ENCODE data around the gene TPP1. TPM values are rescaled to one million over a fixed set of nuclear protein-coding genes. Genes with fewer than 3 reads are reported as not detected.

TPP1 gene
- total RNA-seq, 4 donors from 2014 or later, result 44.4 to 71.5 (median 54.9) TPM

DNA sequence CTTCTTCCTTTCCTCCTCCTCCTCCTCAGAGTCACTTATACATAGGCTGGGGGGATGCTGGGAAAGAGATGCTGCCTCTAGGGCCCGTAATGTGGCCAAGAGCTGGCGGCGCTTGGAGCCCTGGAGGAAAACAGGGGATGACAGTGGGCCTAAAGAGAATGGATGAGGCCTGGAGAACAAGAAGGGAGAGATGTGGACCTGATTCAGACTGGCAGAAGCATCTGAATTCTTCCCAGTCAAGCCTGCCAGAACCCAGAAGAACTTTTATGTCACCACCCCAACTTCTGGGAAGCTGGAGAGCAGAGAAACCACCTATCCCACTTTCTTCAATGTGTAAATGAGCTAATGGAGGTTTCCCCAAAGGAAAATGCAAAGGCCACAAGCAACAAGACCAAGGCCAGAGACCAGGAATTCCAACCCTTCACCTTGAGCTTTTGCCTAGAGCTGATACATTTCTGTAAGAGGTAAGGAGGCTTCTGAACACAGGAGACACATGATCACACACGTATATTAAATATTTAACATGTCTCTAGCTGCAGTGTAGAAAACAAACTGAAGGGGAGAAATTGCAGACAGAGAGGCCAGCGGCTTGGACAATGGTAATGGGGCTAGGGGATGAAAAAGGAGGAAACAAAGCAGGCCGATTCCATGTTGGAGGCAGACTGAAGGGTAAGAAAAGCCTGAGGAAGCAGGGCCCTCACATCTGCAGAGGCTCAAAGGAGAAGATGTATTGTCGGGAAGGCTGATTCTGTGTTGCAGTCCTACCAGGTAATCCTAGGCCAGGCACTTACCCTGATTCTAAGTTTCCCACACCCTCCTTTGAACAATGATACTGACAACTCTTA lies 16.9 kb downstream of the TPP1 start:
- WGBS, result 50% methylated on average over 7 of the region's 7 CpGs
- intact Hi-C loops (cut with DNase I), result loop anchor here (10.0 kb wide), 2 partner anchors 128 to 208 kb away; partner anchors contain the start of genes SMPD1 and TRIM3
- H3K36me3 ChIP-seq, result peaks cover 22 to 45% (median 37%) of the 10 kb centered on the region in 4 donors
- H3K27ac ChIP-seq (replicated peaks in 1 of 4), result peak overlapping the region; percentile 97 to 98 (median 98)
- TF ChIP-seq POLR2A (IDR thresholded peaks at IDR 0.05; ENCODE audit: low read depth), result no peak
- TF ChIP-seq, protein P1, sequence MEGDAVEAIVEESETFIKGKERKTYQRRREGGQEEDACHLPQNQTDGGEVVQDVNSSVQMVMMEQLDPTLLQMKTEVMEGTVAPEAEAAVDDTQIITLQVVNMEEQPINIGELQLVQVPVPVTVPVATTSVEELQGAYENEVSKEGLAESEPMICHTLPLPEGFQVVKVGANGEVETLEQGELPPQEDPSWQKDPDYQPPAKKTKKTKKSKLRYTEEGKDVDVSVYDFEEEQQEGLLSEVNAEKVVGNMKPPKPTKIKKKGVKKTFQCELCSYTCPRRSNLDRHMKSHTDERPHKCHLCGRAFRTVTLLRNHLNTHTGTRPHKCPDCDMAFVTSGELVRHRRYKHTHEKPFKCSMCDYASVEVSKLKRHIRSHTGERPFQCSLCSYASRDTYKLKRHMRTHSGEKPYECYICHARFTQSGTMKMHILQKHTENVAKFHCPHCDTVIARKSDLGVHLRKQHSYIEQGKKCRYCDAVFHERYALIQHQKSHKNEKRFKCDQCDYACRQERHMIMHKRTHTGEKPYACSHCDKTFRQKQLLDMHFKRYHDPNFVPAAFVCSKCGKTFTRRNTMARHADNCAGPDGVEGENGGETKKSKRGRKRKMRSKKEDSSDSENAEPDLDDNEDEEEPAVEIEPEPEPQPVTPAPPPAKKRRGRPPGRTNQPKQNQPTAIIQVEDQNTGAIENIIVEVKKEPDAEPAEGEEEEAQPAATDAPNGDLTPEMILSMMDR (IDR thresholded peaks at IDR 0.05), result no peak
- no peak for TF ChIP-seq EP300 (IDR thresholded peaks at IDR 0.05)
- no peak for TF ChIP-seq POLR2AphosphoS5 (IDR thresholded peaks at IDR 0.05)
- peak; percentile 29 for DNase-seq (ENCODE audit: extremely low spot score)
- H3K27me3 ChIP-seq, result no peaks in the 10 kb centered on the region
- H3K4me3 ChIP-seq, result peak overlapping the region; percentile 80 to 99 (median 86)
- H3K9me3 ChIP-seq, result no peaks in the 10 kb centered on the region
- peaks cover 57 to 84% (median 74%) of the 10 kb centered on the region in 4 donors for H3K4me1 ChIP-seq

- intact Hi-C loops (cut with DNase I), result loop anchor here (10.0 kb wide), 2 partner anchors 126 to 206 kb away; partner anchors contain the start of genes SMPD1 and TRIM3
- TF ChIP-seq POLR2A (IDR thresholded peaks at IDR 0.05; ENCODE audit: low read depth) (no peak), EP300 (IDR thresholded peaks at IDR 0.05) (no peak), POLR2AphosphoS5 (IDR thresholded peaks at IDR 0.05) (no peak)
- TF ChIP-seq, protein P1 (IDR thresholded peaks at IDR 0.05), result no peak
- H3K9me3 ChIP-seq, result no peaks in the 10 kb centered on the region
- H3K36me3 ChIP-seq, result peaks cover 22 to 48% (median 37%) of the 10 kb centered on the region in 4 donors
- peak; percentile 55 for DNase-seq (ENCODE audit: extremely low spot score)
- H3K4me3 ChIP-seq, result no peak overlapping the region
- H3K4me1 ChIP-seq, result peaks cover 58 to 85% (median 74%) of the 10 kb centered on the region in 4 donors
- no peaks in the 10 kb centered on the region for H3K27me3 ChIP-seq
- WGBS, result 92% methylated on average over 5 of the region's 13 CpGs
- H3K27ac ChIP-seq (replicated peaks in 1 of 4), result peak overlapping the region in 1 of 4 donors; percentile 16
Measured at GRCh38 chr11:6601041-6601461, 18.2 kb downstream of the TPP1 start.

DNA sequence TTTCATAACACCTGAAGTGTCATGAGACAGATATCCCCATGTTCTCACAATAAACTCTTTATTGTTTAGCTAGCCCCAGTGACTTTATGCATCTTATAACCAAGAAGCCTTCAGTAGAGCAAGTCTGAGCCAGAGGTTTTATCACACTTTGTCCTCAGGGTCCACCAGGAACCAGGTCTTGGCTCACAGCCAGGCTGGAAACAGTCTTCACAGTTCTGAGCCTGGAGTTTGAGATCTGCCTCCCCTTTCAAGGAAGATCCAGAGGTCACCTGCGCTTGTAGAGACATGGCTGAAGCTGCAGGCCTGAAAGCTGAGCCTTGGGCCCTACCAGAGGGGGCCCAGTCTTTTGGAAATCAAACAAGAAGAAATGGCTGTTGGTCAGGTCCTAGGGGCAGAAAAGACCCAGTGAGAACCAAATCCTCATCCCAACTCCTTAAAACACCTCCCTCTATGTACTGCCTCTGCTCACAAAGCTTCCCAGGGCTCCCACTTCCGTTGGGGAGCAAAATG lies 19.3 kb downstream of the TPP1 start:
- H3K36me3 ChIP-seq, result peaks cover 22 to 48% (median 37%) of the 10 kb centered on the region in 4 donors
- H3K27me3 ChIP-seq, result no peaks in the 10 kb centered on the region
- intact Hi-C loops (cut with DNase I), result loop anchor here (10.0 kb wide), 2 partner anchors 125 to 205 kb away; partner anchors contain the start of genes SMPD1 and TRIM3
- DNase-seq (ENCODE audit: extremely low spot score), result peak; percentile 14
- H3K9me3 ChIP-seq, result no peaks in the 10 kb centered on the region
- TF ChIP-seq POLR2AphosphoS5 (IDR thresholded peaks at IDR 0.05), result no peak
- TF ChIP-seq POLR2A (IDR thresholded peaks at IDR 0.05; ENCODE audit: low read depth), result no peak
- TF ChIP-seq EP300 (IDR thresholded peaks at IDR 0.05), result no peak
- TF ChIP-seq, protein P1 (IDR thresholded peaks at IDR 0.05), result no peak
- peak overlapping the region in 2 of 4 donors; percentile 6 to 82 for H3K27ac ChIP-seq (replicated peaks in 1 of 4)
- no peak overlapping the region for H3K4me3 ChIP-seq
- H3K4me1 ChIP-seq, result peaks cover 57 to 81% (median 70%) of the 10 kb centered on the region in 4 donors
- WGBS, result 86% methylated on average over 2 of the region's 2 CpGs

- peak; percentile 12 for DNase-seq (ENCODE audit: extremely low spot score)
- Histone ChIP-seq H3K27ac (replicated peaks in 1 of 4) (peak overlapping the region in 2 of 4 donors; percentile 67 to 82), H3K27me3 (no peaks in the 10 kb centered on the region), H3K9me3 (no peaks in the 10 kb centered on the region), H3K4me3 (no peak overlapping the region), H3K4me1 (peaks cover 57 to 78% (median 68%) of the 10 kb centered on the region in 4 donors), H3K36me3 (peaks cover 22 to 53% (median 37%) of the 10 kb centered on the region in 4 donors)
- 88% methylated on average over 1 of the region's 1 CpG for whole genome bisulfite sequencing
- intact Hi-C loops (cut with DNase I), result no loop called here
- TF ChIP-seq POLR2A (IDR thresholded peaks at IDR 0.05; ENCODE audit: low read depth) (no peak), POLR2AphosphoS5 (IDR thresholded peaks at IDR 0.05) (no peak), EP300 (IDR thresholded peaks at IDR 0.05) (no peak)
- TF ChIP-seq, protein P1 (IDR thresholded peaks at IDR 0.05), result no peak
Measured at GRCh38 chr11:6599449-6599848, 19.8 kb downstream of the TPP1 start.

Data from esophagus muscularis mucosa (tissue), 4 donors.